IPS-NIHi11 (cell line): ENCODE measurements around the gene CRACDL.

ENCODE experiments used
- DNase-seq: peaks from one replicate; pipeline ENCODE4 v3.0.0; 2012; ENCODE audit warnings: mixed read lengths, low spot score

The CRACDL gene

GRCh38 chr2:98750593-98751282, 185.3 kb downstream of the CRACDL start:
- no peak for DNase-seq

GRCh38 chr2:98749066-98749450, 187.0 kb downstream of the CRACDL start:
- DNase-seq, result no peak

- DNase-seq, result no peak
Observed at GRCh38 chr2:98748292-98749065, 187.5 kb downstream of the CRACDL start.

GRCh38 chr2:98747888-98748287, 188.1 kb downstream of the CRACDL start:
- no peak for DNase-seq

- no peak for DNase-seq
Observed at GRCh38 chr2:98746426-98746825, 189.6 kb downstream of the CRACDL start.

- no peak for DNase-seq
Observed at GRCh38 chr2:98744595-98744994, 191.4 kb downstream of the CRACDL start.
